ENCODE measurements around the gene ALLC. TPM values are rescaled to one million over a fixed set of nuclear protein-coding genes. Genes with fewer than 3 reads are reported as not detected.
A peak's percentile ranks its signal among the peaks of the same experiment; 100 is the strongest.
"Not testable (repeated sequence)": the region's sequence is repeated elsewhere in the genome, so short reads cannot be mapped to it uniquely, and the experiment has no call there.

ALLC gene
- total RNA-seq, 2 donors from 2014 or later = not detected

DNA sequence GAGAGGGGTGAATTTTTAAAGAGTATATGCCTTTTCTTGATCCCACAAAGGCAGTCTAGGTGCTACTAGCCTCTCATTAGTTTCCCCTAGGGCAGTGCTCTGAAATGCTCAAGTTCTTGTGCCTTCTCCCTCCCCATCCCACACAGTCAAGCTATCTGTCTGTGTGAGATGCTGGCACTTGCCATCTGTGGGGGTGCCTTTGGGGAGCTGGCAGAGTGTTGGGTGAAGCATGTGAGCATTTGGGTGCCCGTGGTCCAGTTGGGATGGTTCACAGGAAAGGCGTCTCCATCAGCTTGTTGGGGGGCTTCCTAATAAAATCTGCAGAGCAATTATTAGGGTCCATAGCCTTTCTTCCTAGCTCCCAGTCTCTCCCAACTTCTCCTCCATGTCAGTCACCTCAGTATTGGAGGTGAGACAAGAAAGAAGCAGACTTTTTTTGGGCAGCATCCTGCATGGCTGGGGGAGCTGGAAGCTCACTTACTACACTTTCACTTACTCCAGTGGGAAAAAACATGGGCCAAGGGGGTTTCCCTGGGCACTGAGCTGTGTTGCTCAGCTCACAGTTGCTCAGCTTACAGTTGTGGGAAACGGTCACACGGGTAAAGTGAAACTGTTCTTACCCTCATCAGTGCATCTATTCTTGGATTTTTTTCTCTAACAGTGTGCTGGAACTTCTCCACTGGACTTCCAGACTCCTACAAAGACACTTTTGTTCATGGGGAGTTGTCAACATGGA is 33.8 kb upstream of the ALLC start:
- intact Hi-C loops (cut with DNase I, micrococcal nuclease) = no loop called here
- DNase-seq = no peak

DNA sequence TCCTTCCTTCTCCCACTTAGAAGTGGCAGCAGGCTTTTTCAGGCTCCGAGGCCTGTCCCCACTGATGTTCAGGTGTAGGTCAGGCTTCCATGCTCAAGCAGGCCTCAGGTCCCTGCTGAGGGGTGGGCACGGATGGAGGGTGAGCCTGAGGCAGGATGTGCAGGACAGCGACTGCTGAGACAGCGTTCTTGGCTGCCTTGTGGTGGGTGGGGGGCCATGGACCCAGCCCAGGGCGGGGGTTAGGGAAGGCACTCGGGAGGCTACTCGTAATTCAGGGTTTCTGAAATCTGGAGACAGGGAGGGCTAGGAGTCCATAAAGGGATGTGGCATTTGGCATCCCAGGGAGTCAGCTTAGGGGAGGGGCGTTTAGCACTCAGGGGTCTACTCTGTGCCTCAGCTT is 32.8 kb upstream of the ALLC start:
- intact Hi-C loops (cut with DNase I, micrococcal nuclease) = no loop called here
- ATAC-seq (no peak), DNase-seq (no peak)

More for the DNA sequence above, 33.8 kb upstream of the ALLC start:
- ATAC-seq = no peak

DNA sequence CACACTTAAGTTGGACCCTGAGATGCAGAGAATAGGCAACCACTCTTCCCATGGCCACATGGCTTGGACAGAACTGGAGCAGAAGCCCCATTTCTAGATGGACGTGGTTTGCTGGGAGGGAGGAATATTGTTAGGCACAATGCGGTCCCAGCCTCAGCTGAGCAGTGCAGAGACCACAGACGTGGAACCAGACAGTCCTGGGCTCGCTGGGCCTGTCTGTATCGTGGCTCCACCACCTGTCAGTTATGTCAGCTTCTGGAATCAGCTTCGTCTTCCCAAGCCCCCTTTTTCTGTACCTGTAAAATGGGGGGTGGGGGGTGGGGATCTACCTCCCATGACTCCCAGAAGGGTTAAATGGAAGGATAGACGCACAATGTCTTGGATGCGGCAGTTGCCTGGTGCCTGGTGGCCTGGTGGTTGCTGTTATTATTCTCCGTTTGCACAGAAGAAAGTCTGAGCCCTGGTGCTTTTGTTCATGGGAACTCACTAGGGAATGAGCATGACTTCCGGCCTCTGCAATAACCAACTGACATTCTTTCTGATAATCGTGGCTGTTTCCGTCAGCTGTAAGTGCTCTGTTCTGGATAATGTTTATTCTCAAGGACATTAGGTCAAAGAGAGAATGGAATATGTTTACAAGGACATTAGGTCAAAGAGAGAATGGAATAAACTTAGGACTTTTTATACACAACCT is 31.7 kb upstream of the ALLC start:
- ATAC-seq = no peak
- DNase-seq = no peak
- intact Hi-C loops (cut with DNase I, micrococcal nuclease) = no loop called here

- intact Hi-C loops (cut with DNase I, micrococcal nuclease) = no loop called here
- DNase-seq (no peak), ATAC-seq (no peak)
Observed at GRCh38 chr2:3626812-3627499, 31.0 kb upstream of the ALLC start.

- ATAC-seq (no peak), DNase-seq (no peak)
- intact Hi-C loops (cut with DNase I, micrococcal nuclease) = no loop called here
Observed at GRCh38 chr2:3627500-3628100, 30.4 kb upstream of the ALLC start.

DNA sequence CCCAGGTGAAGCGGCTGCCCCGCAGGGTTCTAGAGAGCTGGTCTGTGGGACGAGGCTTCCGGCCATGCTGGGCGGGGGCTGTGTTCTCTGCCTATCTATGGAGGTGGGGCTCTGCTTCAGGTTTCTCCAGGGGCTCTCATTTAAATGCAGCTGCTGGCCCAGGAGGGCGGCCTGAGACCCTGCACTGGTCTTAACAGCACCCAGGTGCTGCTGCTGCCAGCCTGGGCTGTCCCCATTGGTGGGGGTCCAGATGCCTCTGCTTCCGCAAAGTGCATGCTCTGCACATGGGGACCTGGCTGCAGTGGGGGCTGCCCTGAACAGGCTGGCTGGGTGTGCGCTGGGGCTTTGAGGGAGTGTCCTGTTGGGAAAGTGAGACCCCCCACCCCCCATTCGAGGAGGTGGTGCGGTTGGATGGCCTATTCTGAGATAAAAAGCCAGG is 29.7 kb upstream of the ALLC start:
- intact Hi-C loops (cut with DNase I, micrococcal nuclease) = no loop called here
- no peak for DNase-seq
- ATAC-seq = no peak

GRCh38 chr2:3628800-3629199 is 29.2 kb upstream of the ALLC start:
- intact Hi-C loops (cut with DNase I, micrococcal nuclease) = no loop called here
- ATAC-seq (no peak), DNase-seq (no peak)

GRCh38 chr2:3630631-3631030 is 27.4 kb upstream of the ALLC start:
- ATAC-seq (no peak), DNase-seq (no peak)
- intact Hi-C loops (cut with DNase I, micrococcal nuclease) = no loop called here

GRCh38 chr2:3631161-3631850 is 26.7 kb upstream of the ALLC start:
- ATAC-seq (no peak), DNase-seq (no peak)
- intact Hi-C loops (cut with DNase I, micrococcal nuclease) = no loop called here

- DNase-seq = no peak
Observed at GRCh38 chr2:3631851-3632659, 25.9 kb upstream of the ALLC start.

GRCh38 chr2:3633089-3633981 is 24.7 kb upstream of the ALLC start:
- no peak for ATAC-seq
- no peak for DNase-seq

More at GRCh38 chr2:3631851-3632659, 25.9 kb upstream of the ALLC start:
- ATAC-seq = no peak
- intact Hi-C loops (cut with DNase I, micrococcal nuclease) = no loop called here

DNA sequence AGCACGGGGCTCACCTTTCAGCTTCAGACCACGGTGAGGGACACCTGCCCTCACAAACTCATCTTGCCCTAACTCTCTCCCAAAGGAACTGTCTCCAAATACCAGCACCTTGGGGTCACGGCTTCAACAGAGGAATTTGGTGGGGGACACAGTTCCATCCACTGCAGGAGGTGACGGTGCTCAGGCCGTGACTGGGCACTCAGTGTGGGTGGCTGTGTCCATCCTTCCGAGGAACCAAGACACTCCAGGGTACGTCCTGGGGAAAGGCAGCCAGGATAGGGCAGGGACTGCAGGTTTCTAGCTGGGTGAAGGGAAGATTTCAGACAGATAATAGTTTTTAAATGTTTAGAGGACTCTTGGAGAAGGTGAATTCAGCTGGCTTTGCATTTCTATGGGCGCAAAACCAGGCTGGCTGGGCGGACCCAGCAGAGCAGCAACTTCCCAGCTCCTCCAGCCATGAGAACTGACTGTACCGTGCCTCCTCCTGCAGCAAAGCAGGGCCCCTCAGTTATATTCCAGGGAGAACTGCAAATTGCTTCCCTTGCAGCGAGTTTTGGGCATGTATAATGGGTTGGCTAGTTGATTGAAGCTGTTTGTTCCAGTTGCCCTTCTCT is 23.9 kb upstream of the ALLC start:
- ATAC-seq = no peak
- no peak for DNase-seq
- intact Hi-C loops (cut with DNase I, micrococcal nuclease) = no loop called here

More at GRCh38 chr2:3633089-3633981, 24.7 kb upstream of the ALLC start:
- intact Hi-C loops (cut with DNase I, micrococcal nuclease) = no loop called here

GRCh38 chr2:3634596-3635121 is 23.3 kb upstream of the ALLC start:
- ATAC-seq (no peak), DNase-seq (no peak)
- intact Hi-C loops (cut with DNase I, micrococcal nuclease) = no loop called here

GRCh38 chr2:3635171-3635974 is 22.6 kb upstream of the ALLC start:
- DNase-seq (no peak), ATAC-seq (peak; percentile 76)

DNA sequence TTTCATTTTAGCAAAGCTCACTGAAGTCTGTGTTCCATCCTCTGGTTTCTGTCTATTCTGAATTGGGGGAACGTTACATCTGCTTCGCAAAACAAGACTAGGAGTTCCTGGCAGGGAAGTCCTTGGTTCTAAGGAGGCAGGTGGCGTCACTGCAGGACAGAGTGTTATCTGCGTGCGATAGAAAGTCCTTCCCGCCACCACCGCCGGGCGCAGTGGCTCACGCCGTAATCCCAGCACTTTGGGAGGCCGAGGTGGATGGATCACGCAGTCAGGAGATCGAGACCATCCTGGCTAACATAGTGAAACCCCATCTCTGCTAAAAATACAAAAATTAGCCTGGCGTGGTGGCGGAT is 22.0 kb upstream of the ALLC start:
- ATAC-seq = peak; percentile 11
- DNase-seq; intact Hi-C loops (cut with DNase I, micrococcal nuclease): not testable (repeated sequence)

More at GRCh38 chr2:3635171-3635974, 22.6 kb upstream of the ALLC start:
- intact Hi-C loops (cut with DNase I, micrococcal nuclease) = no loop called here
